OCI-M1 (cell line): Measurements from ENCODE around the gene ORMDL2.
"Not testable (repeated sequence)": the region's sequence is repeated elsewhere in the genome, so short reads cannot be mapped to it uniquely, and the experiment has no call there.

Experiments
- DNase-seq: peaks from one replicate; lab custom pipeline; 2025; lab: John Stamatoyannopoulos, UW

The ORMDL2 gene

DNA sequence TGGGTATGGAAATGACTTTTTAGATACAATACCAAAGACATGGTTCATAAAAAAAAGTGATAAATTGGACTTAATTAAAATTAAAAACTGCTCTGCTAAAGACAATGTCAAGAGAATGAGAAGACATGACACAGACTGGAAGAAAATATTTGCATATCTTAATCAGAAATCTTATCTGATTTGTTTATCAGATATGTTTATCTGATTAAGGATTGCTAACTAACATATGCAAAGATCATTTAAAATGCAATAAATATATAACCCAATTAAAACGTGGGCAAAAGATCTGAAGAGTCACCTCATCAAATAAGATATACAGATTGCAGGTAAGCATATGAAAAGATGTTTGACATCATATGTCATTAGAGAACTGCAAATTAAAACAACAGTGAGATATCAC lies 34.9 kb downstream of the ORMDL2 start:
- DNase-seq, result no peak

DNA sequence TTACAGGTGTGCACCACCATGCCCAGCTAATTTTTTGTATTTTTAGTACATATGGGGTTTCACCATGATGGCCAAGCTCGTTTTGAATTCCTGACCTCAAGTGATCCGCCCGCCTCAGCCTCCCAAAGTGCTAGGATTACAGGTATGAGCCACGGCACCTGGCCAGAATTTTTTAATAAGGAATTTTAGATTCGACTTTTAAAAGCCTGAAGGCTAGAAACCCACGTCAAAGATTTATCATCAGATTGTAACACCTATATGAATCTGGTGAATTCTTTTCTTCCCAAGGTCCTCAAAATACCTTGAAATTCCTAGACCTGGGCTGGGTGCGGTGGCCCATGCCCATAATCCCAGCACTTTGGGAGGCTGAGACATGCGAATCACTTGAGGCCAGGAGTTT lies 43.6 kb downstream of the ORMDL2 start:
- no peak for DNase-seq

DNA sequence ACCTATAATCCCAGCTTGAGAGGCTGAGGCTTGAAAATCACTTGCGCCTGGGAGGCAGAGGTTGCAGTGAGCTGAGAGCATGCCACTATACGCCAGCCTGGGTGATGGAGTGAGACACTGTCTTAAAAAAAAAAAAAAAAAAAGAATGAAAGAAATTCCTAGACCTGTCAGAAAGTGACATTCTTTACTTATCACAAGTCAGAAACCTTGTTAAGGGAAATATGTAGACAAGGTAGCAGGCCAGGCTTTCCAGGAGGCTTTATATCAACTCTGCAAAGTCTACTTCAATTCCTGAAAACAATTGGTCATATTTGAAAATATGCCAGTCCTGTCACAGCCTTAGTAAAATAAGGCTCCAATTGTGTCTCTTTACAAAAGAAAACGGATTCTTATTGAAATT lies 44.0 kb downstream of the ORMDL2 start:
- DNase-seq, result no peak

DNA sequence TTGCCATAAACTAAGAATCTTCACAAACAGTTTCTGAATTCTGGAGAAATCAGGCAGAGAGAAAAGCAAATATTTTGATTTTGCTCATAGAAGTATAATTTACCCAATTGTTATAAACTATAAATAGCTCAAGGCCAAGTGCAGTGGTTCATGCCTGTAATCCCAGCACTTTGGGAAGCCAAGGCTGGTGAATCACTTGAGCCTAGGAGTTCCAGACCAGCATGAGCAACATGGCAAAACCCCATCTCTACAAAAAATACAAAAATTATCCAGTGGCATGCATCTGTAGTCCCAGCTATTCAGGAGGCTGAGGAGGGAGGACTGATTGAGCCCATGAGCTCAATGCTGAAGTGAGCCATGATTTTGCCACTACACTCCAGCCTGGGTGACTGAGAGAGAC lies 44.4 kb downstream of the ORMDL2 start:
- no peak for DNase-seq

DNA sequence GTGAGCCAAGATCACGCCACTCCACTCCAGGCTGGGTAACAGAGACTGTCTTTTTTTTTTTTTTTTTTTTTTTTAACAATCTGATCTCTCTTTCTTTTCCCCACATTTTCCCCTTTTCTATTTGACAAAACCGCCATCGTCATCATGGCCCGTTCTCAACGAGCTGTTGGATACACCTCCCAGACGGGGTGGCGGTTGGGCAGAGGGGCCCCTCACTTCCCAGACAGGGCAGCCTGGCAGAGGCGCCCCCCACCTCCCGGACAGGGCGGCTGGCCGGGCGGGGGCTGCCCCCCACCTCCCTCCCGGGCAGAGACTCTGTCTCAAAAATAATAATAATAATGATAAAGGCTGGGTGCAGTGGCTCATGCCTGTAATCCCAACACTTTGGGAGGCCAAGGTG lies 45.1 kb downstream of the ORMDL2 start:
- DNase-seq, result not testable (repeated sequence)

DNA sequence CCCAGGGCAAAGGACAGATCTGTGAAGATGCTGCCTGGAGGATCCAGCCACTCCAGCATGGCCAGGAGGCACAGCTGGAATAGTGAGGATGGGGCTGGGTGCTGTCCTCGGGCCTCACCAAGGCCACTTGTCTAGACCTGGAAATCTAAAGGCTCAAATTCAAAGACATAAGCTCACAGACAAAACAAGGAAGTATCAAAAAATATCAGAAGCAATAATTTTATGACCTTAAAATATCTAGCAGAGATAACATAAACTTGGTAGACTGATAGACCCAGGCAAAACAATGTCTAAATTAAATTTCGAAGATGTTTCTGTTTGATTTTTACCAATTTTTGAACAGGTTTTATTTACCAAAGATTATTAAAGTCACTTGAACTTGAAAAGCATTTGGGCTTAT lies 47.5 kb downstream of the ORMDL2 start:
- DNase-seq, result no peak

DNA sequence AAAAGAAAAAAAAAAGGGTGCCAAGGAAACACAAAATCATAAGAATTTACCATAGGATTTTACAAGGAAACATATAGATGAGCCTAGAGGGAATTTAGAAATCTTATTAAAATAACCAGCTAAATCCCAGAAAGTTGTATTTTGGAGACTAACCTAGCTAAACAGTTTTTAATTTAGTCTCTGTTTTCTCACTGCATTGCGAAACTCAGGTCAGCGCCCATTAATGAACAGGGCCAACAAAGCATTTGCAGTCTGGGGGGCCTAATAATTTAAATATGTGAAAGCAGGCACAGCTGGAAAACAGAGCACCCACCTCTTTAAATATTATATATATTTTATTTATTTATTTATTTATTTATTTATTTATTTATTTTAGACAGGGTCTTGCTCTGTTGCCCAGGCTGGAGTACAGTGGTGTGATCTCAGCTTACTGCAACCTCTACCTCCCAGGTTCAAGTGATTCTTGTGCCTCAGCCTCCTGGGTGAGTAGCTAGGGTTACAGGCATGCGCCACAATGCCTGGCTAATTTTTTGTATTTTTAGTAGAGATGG lies 48.7 kb downstream of the ORMDL2 start:
- not testable (repeated sequence) for DNase-seq
